A673 (cell line): ENCODE measurements around the gene TM7SF3. TPM values are rescaled to one million over a fixed set of nuclear protein-coding genes. Genes with fewer than 3 reads are reported as not detected.
"Not testable (repeated sequence)": the region's sequence is repeated elsewhere in the genome, so short reads cannot be mapped to it uniquely, and the experiment has no call there.

Experiments
- BruUV-seq: library from RNA; stranded (reverse); fragments of 400-500 nt; replicated peaks from 2 replicates; lab custom pipeline; 2021; lab: Mats Ljungman, UMichigan
- CTCF ChIA-PET: fragments of 300-600 bp; sonication (Branson Sonifier 250); formaldehyde crosslinking; loops from one replicate; lab custom pipeline; 2022; ENCODE audit warnings: antibody characterized with exemption; lab: Charles Lee
- POLR2A ChIA-PET: fragments of 300-600 bp; sonication (Branson Sonifier 250); formaldehyde crosslinking; loops from one replicate; lab custom pipeline; 2022; ENCODE audit warnings: antibody characterized with exemption; ENCODE audit not compliant: low non-redundant PET; lab: Charles Lee
- DNase-seq: peaks from one replicate; pipeline ENCODE4 v3.0.0-alpha.2; 2015; ENCODE audit warnings: low spot score
- H3K27ac ChIP-seq: fragments of 200-600 bp; sonication (generic); 2 replicates; pipeline ENCODE4 v1.5.1; 2016; ENCODE audit warnings: mixed run types, low read depth, mild to moderate bottlenecking, mixed read lengths, antibody characterized with exemption, low read length; ENCODE audit not compliant: poor library complexity, severe bottlenecking
- H3K27me3 ChIP-seq: fragments of 200-600 bp; sonication (generic); replicated peaks from 2 replicates; pipeline ENCODE4 v1.6.1; 2017; ENCODE audit warnings: mixed run types, low read depth, mild to moderate bottlenecking, mixed read lengths, antibody characterized with exemption, low read length; ENCODE audit not compliant: insufficient read depth, poor library complexity
- H3K36me3 ChIP-seq: fragments of 200-600 bp; sonication (generic); 2 replicates; pipeline ENCODE4 v1.6.1; 2016; ENCODE audit warnings: mixed run types, mild to moderate bottlenecking, mixed read lengths, antibody characterized with exemption, low read length; ENCODE audit not compliant: insufficient read depth, poor library complexity, severe bottlenecking
- H3K4me1 ChIP-seq: fragments of 200-600 bp; sonication (generic); 2 replicates; pipeline ENCODE4 v1.6.1; 2017; ENCODE audit warnings: mixed run types, mild to moderate bottlenecking, mixed read lengths, antibody characterized with exemption, low read length; ENCODE audit not compliant: insufficient read depth, poor library complexity, severe bottlenecking
- H3K4me3 ChIP-seq: fragments of 200-600 bp; sonication (generic); 2 replicates; pipeline ENCODE4 v1.5.1; 2016; ENCODE audit warnings: low read depth, mixed run types, mild to moderate bottlenecking, mixed read lengths, low read length; ENCODE audit not compliant: poor library complexity, severe bottlenecking
- H3K9me3 ChIP-seq: fragments of 200-600 bp; sonication (generic); 2 replicates; pipeline ENCODE4 v1.6.1; 2016; ENCODE audit warnings: mixed run types, low read depth, mild to moderate bottlenecking, mixed read lengths, antibody characterized with exemption, low read length; ENCODE audit not compliant: poor library complexity, severe bottlenecking
- EZH2 ChIP-seq: fragments of 200-600 bp; sonication (generic); IDR thresholded peaks from 2 replicates; pipeline ENCODE4 v1.6.1; 2017; ENCODE audit warnings: borderline replicate concordance, low read depth, mild to moderate bottlenecking, mixed read lengths, antibody characterized with exemption, low read length; ENCODE audit not compliant: poor library complexity, severe bottlenecking
- intact Hi-C: fragments of 100-400 bp; cut with micrococcal nuclease; formaldehyde crosslinking; loops from one replicate; pipeline ENCODE4 v1.10.0; 2022; ENCODE audit not compliant: unreplicated experiment
- total RNA-seq: library from RNA; stranded (reverse); gene quantifications from 2 replicates; pipeline ENCODE4 v1.2.3, GENCODE V29; 2021
- TF ChIP-seq, protein P1 (sequence below): fragments of 300-800, 200-600 bp; sonication (generic); conservative IDR thresholded peaks from 2 replicates; pipeline ENCODE4 v1.5.1; 2017; ENCODE audit warnings: low read depth, mild to moderate bottlenecking, antibody characterized with exemption, low read length, moderate library complexity, mixed read lengths

TM7SF3 gene
- total RNA-seq, 1 experiment from 2014 or later: 53.5 TPM

DNA sequence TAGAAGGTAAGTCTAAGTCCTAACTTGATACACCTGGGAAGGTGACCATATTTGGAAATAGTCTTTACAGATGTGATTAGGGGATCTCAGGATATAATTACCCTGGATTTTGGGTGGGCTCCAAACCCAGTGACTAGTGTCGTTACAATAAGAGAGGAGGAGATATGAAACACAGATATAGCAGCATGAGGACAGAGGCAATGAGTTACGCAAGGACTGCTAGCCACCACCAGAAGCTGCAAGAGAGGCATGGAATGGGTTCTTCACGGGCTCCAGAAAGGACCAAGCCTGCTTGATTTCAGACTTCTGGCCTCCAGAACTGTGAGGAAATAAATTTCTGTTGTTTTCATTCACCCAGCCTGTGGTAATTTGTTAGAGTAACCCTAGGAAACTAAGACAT, 47.3 kb downstream of the TM7SF3 start:
- no peaks in the 10 kb centered on the region for H3K4me1 ChIP-seq
- TF ChIP-seq, protein P1, sequence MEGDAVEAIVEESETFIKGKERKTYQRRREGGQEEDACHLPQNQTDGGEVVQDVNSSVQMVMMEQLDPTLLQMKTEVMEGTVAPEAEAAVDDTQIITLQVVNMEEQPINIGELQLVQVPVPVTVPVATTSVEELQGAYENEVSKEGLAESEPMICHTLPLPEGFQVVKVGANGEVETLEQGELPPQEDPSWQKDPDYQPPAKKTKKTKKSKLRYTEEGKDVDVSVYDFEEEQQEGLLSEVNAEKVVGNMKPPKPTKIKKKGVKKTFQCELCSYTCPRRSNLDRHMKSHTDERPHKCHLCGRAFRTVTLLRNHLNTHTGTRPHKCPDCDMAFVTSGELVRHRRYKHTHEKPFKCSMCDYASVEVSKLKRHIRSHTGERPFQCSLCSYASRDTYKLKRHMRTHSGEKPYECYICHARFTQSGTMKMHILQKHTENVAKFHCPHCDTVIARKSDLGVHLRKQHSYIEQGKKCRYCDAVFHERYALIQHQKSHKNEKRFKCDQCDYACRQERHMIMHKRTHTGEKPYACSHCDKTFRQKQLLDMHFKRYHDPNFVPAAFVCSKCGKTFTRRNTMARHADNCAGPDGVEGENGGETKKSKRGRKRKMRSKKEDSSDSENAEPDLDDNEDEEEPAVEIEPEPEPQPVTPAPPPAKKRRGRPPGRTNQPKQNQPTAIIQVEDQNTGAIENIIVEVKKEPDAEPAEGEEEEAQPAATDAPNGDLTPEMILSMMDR: no peak
- no peak for TF ChIP-seq EZH2
- H3K36me3 ChIP-seq: peaks cover 15% of the 10 kb centered on the region
- DNase-seq: no peak
- CTCF ChIA-PET: no interaction called here
- H3K27me3 ChIP-seq: no peaks in the 10 kb centered on the region
- POLR2A ChIA-PET: no interaction called here
- no peak overlapping the region for H3K4me3 ChIP-seq
- intact Hi-C loops: no loop called here
- no peak overlapping the region for H3K27ac ChIP-seq
- BruUV-seq: no TSS peak
- H3K9me3 ChIP-seq: no peaks in the 10 kb centered on the region

DNA sequence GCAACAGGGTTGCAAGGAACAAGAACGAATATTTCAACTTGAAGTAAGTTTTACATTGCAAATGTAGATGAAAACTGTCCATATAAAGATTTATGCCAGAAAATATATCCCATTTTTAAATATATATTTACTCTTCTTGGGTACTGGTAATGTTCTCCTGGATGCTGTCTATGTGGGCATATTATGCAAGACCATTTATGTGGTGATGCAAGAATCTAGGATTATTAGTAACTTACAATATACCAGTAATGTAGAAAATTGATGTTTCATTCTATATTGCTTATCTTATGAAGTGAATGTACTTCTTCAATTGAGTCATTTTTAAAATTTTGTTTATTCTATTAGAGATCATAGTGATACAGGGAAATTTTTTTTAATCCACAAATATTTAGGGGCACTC, 50.8 kb downstream of the TM7SF3 start:
- no TSS peak for BruUV-seq
- Histone ChIP-seq H3K9me3 (no peaks in the 10 kb centered on the region), H3K36me3 (peaks cover 18% of the 10 kb centered on the region), H3K27ac (no peak overlapping the region), H3K4me3 (no peak overlapping the region), H3K4me1 (no peaks in the 10 kb centered on the region), H3K27me3 (no peaks in the 10 kb centered on the region)
- TF ChIP-seq, protein P1: no peak
- TF ChIP-seq EZH2: no peak
- POLR2A ChIA-PET: no interaction called here
- intact Hi-C loops: no loop called here
- no peak for DNase-seq
- CTCF ChIA-PET: no interaction called here

DNA sequence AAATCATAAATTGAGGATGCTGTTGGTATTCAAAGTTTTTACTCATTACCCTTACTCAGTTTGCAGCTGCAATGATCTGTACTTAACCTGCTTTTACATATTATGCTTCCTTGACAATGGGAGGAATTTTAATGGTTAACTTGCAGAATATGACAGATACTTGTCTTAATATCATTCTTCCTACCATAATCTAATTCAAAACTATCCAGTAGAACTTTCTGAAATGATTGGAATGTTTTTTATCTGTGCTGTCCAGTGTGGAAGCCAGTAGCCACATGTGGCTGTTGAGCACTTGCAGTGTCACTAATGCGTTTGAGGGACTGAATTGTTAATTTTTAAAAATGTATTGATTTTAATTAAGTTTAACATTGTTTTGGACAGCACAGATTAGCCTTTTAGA, 52.4 kb downstream of the TM7SF3 start:
- no peak for TF ChIP-seq EZH2
- TF ChIP-seq, protein P1: no peak
- peaks cover 27% of the 10 kb centered on the region for H3K36me3 ChIP-seq
- no peaks in the 10 kb centered on the region for H3K27me3 ChIP-seq
- H3K9me3 ChIP-seq: no peaks in the 10 kb centered on the region
- no peaks in the 10 kb centered on the region for H3K4me1 ChIP-seq
- no peak for DNase-seq
- no peak overlapping the region for H3K4me3 ChIP-seq
- BruUV-seq: no TSS peak
- ChIA-PET POLR2A (no interaction called here), CTCF (no interaction called here)
- intact Hi-C loops: no loop called here
- no peak overlapping the region for H3K27ac ChIP-seq

DNA sequence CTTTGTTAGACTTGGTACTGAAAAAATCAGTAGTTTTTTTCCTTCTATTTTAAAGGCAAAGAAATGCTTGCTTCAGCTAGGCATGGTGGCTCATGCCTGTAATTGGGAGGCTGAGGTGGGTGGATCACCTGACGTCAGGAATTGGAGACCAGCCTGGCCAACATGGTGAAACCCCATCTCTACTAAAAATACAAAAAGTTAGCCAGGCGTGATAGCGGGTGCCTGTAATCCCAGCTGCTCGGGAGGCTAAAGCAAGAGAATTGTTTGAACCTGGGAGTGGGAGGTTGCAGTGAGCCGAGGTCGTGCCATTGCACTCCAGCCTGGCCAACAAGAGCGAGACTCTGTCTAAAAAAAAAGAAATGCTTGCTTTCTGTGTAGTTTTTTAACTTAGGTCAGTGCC, 52.8 kb downstream of the TM7SF3 start:
- peaks cover 27% of the 10 kb centered on the region for H3K36me3 ChIP-seq
- CTCF ChIA-PET, H3K27me3 ChIP-seq, BruUV-seq, H3K9me3 ChIP-seq, POLR2A ChIA-PET, H3K27ac ChIP-seq, H3K4me1 ChIP-seq, intact Hi-C loops, H3K4me3 ChIP-seq, DNase-seq: not testable (repeated sequence)
